Measurements from ENCODE around the gene SCRN1. TPM values are rescaled to one million over a fixed set of nuclear protein-coding genes. Genes with fewer than 3 reads are reported as not detected.
"Not testable (repeated sequence)": the region's sequence is repeated elsewhere in the genome, so short reads cannot be mapped to it uniquely, and the experiment has no call there.

SCRN1 gene
- polyA plus RNA-seq, 1 donor = 32.3 TPM

- DNase-seq (ENCODE audit: low read depth) = no peak
Measured at GRCh38 chr7:29968683-29969395, 20.8 kb downstream of the SCRN1 start.

- no peak for DNase-seq (ENCODE audit: low read depth)
Measured at GRCh38 chr7:29965030-29965429, 24.6 kb downstream of the SCRN1 start.

GRCh38 chr7:29962035-29962434 lies 27.6 kb downstream of the SCRN1 start:
- DNase-seq (ENCODE audit: low read depth) = no peak

GRCh38 chr7:29961611-29962010 lies 28.0 kb downstream of the SCRN1 start:
- DNase-seq (ENCODE audit: low read depth) = not testable (repeated sequence)

- DNase-seq (ENCODE audit: low read depth) = no peak
Measured at GRCh38 chr7:29958667-29959358, 30.8 kb downstream of the SCRN1 start.

GRCh38 chr7:29957521-29958310 lies 31.9 kb downstream of the SCRN1 start:
- DNase-seq (ENCODE audit: low read depth) = no peak

GRCh38 chr7:29956487-29956836 lies 33.1 kb downstream of the SCRN1 start:
- DNase-seq (ENCODE audit: low read depth) = no peak

- DNase-seq (ENCODE audit: low read depth) = no peak
Measured at GRCh38 chr7:29955799-29956486, 33.7 kb downstream of the SCRN1 start.

- DNase-seq (ENCODE audit: low read depth) = no peak
Measured at GRCh38 chr7:29955075-29955792, 34.4 kb downstream of the SCRN1 start.

GRCh38 chr7:29953726-29954347 lies 35.8 kb downstream of the SCRN1 start:
- peak; percentile 46 for DNase-seq (ENCODE audit: low read depth)

- no peak for DNase-seq (ENCODE audit: low read depth)
Measured at GRCh38 chr7:29951206-29951605, 38.4 kb downstream of the SCRN1 start.

GRCh38 chr7:29950480-29950879 lies 39.1 kb downstream of the SCRN1 start:
- no peak for DNase-seq (ENCODE audit: low read depth)

GRCh38 chr7:29948587-29948986 lies 41.0 kb downstream of the SCRN1 start:
- DNase-seq (ENCODE audit: low read depth) = no peak

GRCh38 chr7:29946428-29947186 lies 43.0 kb downstream of the SCRN1 start:
- no peak for DNase-seq (ENCODE audit: low read depth)

GRCh38 chr7:29945259-29945809 lies 44.3 kb downstream of the SCRN1 start:
- DNase-seq (ENCODE audit: low read depth) = no peak

- no peak for DNase-seq (ENCODE audit: low read depth)
Measured at GRCh38 chr7:29940199-29940598, 49.4 kb downstream of the SCRN1 start.

- DNase-seq (ENCODE audit: low read depth) = no peak
Measured at GRCh38 chr7:29937132-29937531, 52.5 kb downstream of the SCRN1 start.

- DNase-seq (ENCODE audit: low read depth) = no peak
Measured at GRCh38 chr7:29935111-29935510, 54.5 kb downstream of the SCRN1 start.

GRCh38 chr7:29929018-29929807 lies 60.4 kb downstream of the SCRN1 start:
- no peak for DNase-seq (ENCODE audit: low read depth)

All from forelimb muscle (tissue), 1 donor.